ENCODE data around the gene HOXB3.

HOXB3 gene

GRCh38 chr17:48589831-48590606 is at the start of gene HOXB3:
Gene HOXB3, minus strand, starts transcription at chr17:48590241. Its CDS starts 37,767 bp downstream, at chr17:48552474.
- DNase-seq (ENCODE audit: low read depth): no peak

GRCh38 chr17:48639136-48639535 is 49.1 kb upstream of the HOXB3 start:
- DNase-seq (ENCODE audit: low read depth): no peak

- no peak for DNase-seq (ENCODE audit: low read depth)
Measured at GRCh38 chr17:48637323-48638260, 47.6 kb upstream of the HOXB3 start.

- peak; percentile 65 for DNase-seq (ENCODE audit: low read depth)
Measured at GRCh38 chr17:48636177-48637018, 46.4 kb upstream of the HOXB3 start.

GRCh38 chr17:48634493-48635208 is 44.6 kb upstream of the HOXB3 start:
- no peak for DNase-seq (ENCODE audit: low read depth)

- no peak for DNase-seq (ENCODE audit: low read depth)
Measured at GRCh38 chr17:48633266-48633677, 43.2 kb upstream of the HOXB3 start.

- no peak for DNase-seq (ENCODE audit: low read depth)
Measured at GRCh38 chr17:48632579-48633265, 42.7 kb upstream of the HOXB3 start.

GRCh38 chr17:48631693-48632578 is 41.9 kb upstream of the HOXB3 start:
- no peak for DNase-seq (ENCODE audit: low read depth)

GRCh38 chr17:48630925-48631692 is 41.1 kb upstream of the HOXB3 start:
- DNase-seq (ENCODE audit: low read depth): no peak

GRCh38 chr17:48630009-48630924 is 40.2 kb upstream of the HOXB3 start:
- DNase-seq (ENCODE audit: low read depth): no peak

GRCh38 chr17:48629411-48629759 is 39.3 kb upstream of the HOXB3 start:
- no peak for DNase-seq (ENCODE audit: low read depth)

- DNase-seq (ENCODE audit: low read depth): no peak
Measured at GRCh38 chr17:48628649-48629410, 38.8 kb upstream of the HOXB3 start.

GRCh38 chr17:48627623-48628521 is 37.8 kb upstream of the HOXB3 start:
- DNase-seq (ENCODE audit: low read depth): no peak

GRCh38 chr17:48627118-48627597 is 37.1 kb upstream of the HOXB3 start:
- DNase-seq (ENCODE audit: low read depth): no peak

GRCh38 chr17:48626245-48627117 is 36.4 kb upstream of the HOXB3 start, which contains the start of gene HOXB9:
Gene HOXB9, minus strand, starts transcription at chr17:48626358. Its CDS starts 89 bp downstream, at chr17:48626269.
- DNase-seq (ENCODE audit: low read depth): no peak
